CD4-positive, alpha-beta memory T cell (primary cell): Measurements from ENCODE around the gene KCNQ1. TPM values are rescaled to one million over a fixed set of nuclear protein-coding genes. Genes with fewer than 3 reads are reported as not detected.

Experiments used
- CTCF ChIA-PET: fragments of 350-600 bp; sonication (Branson Sonifier 250); formaldehyde crosslinking; loops from one replicate; lab custom pipeline; 2021; ENCODE audit warnings: inconsistent platforms; ENCODE audit not compliant: partially characterized antibody; lab: Charles Lee
- POLR2A ChIA-PET: fragments of 350-600 bp; sonication (Branson Sonifier 250); formaldehyde crosslinking; loops from one replicate; lab custom pipeline; 2021; ENCODE audit not compliant: partially characterized antibody; lab: Charles Lee
- DNase-seq, 5 donors: peaks; one replicate each; pipeline versions ENCODE4 v3.0.0 to v3.0.0-alpha.2; 2020 to 2022; ENCODE audit warnings: mixed read lengths in 1 of 5
- H3K27ac ChIP-seq: one replicate; pipeline ENCODE4 v1.7.0; 2013; ENCODE audit warnings: low read depth, low read length
- H3K27me3 ChIP-seq: 2 replicates; pipeline ENCODE4 v1.7.0; 2013; ENCODE audit warnings: mild to moderate bottlenecking, low read length, moderate library complexity; ENCODE audit not compliant: insufficient read depth
- H3K36me3 ChIP-seq: 2 replicates; pipeline ENCODE4 v1.7.0; 2013; ENCODE audit warnings: mild to moderate bottlenecking, low read length, moderate library complexity; ENCODE audit not compliant: insufficient read depth
- H3K4me1 ChIP-seq: 2 replicates; pipeline ENCODE4 v1.7.0; 2013; ENCODE audit warnings: mild to moderate bottlenecking, low read length, moderate library complexity; ENCODE audit not compliant: insufficient read depth
- H3K4me3 ChIP-seq, 2 donors: one replicate each; pipeline ENCODE4 v1.7.0; 2013; ENCODE audit warnings: low read length in 2 of 2, mild to moderate bottlenecking in 1 of 2
- H3K9me3 ChIP-seq, 2 donors: one replicate each; pipeline ENCODE4 v1.7.0; 2013; ENCODE audit warnings: low read length in 2 of 2, control low read depth in 1 of 2; ENCODE audit not compliant: control insufficient read depth in 1 of 2
- H3K27ac Mint-ChIP-seq, 7 donors: one replicate each; pipeline ENCODE4 v1.8.0; 2020 to 2021; ENCODE audit warnings: mixed read lengths in 7 of 7, mild to moderate bottlenecking in 6 of 7, inconsistent platforms in 3 of 7, moderate library complexity in 3 of 7
- H3K27me3 Mint-ChIP-seq, 2 donors: one replicate each; pipeline ENCODE4 v1.8.0; 2020 to 2021; ENCODE audit warnings: mixed read lengths in 2 of 2
- H3K36me3 Mint-ChIP-seq, 2 donors: one replicate each; pipeline ENCODE4 v1.8.0; 2020 to 2021; ENCODE audit warnings: mixed read lengths in 2 of 2, inconsistent platforms in 1 of 2, mild to moderate bottlenecking in 1 of 2
- H3K4me1 Mint-ChIP-seq, 4 donors: one replicate each; pipeline ENCODE4 v1.8.0; 2020 to 2021; ENCODE audit warnings: mixed read lengths in 4 of 4, mild to moderate bottlenecking in 1 of 4
- H3K4me3 Mint-ChIP-seq, 8 donors: one replicate each; pipeline ENCODE4 v1.8.0; 2020 to 2021; ENCODE audit warnings: mixed read lengths in 8 of 8, mild to moderate bottlenecking in 7 of 8, moderate library complexity in 6 of 8, inconsistent platforms in 3 of 8
- H3K9me3 Mint-ChIP-seq, 8 donors: one replicate each; pipeline ENCODE4 v1.8.0; 2020 to 2021; ENCODE audit warnings: mixed read lengths in 8 of 8, mild to moderate bottlenecking in 5 of 8, inconsistent platforms in 3 of 8, moderate library complexity in 1 of 8
- intact Hi-C: fragments of 100-400 bp; cut with micrococcal nuclease; formaldehyde crosslinking; loops from one replicate; pipeline ENCODE4 v1.15.1; 2023
- polyA plus RNA-seq, 2 donors: library from polyadenylated mRNA; unstranded; fragments of 300-500 nt; fragmentation: Illumina TruSeq; gene quantifications; one replicate each; pipeline ENCODE4 v1.2.3, GENCODE V29; 2021
- total RNA-seq, 2 experiments: library from RNA; stranded (reverse); gene quantifications; one replicate each; pipeline ENCODE4 v1.2.3, GENCODE V29; 2021

KCNQ1 gene
- total and polyA plus RNA-seq, 4 experiments from 2014 or later = 5.4 to 21.7 (median 21.5) TPM

- peak overlapping the region in 1 of 2 donors; percentile 38 for H3K4me3 ChIP-seq
- peaks cover 4% of the 10 kb centered on the region for H3K4me1 ChIP-seq
- H3K4me3 Mint-ChIP-seq = peak overlapping the region; percentile 72 to 85 (median 80)
- no peak for DNase-seq
- H3K4me1 Mint-ChIP-seq = peaks cover 2 to 13% (median 4%) of the 10 kb centered on the region in 4 donors
- H3K36me3 ChIP-seq = no peaks in the 10 kb centered on the region
- intact Hi-C loops = no loop called here
- no peaks in the 10 kb centered on the region for H3K27me3 ChIP-seq
- CTCF ChIA-PET = no interaction called here
- no peaks in the 10 kb centered on the region for H3K27me3 Mint-ChIP-seq
- POLR2A ChIA-PET = interaction anchor here (1.0 to 1.4 kb wide), 3 partner anchors 8 to 359 kb away, joined by 3 to 7 read pairs (median 4); no protein-coding TSS in a partner anchor
- H3K9me3 Mint-ChIP-seq = peaks cover 0 to 2% (median 0%) of the 10 kb centered on the region in 8 donors
- no peaks in the 10 kb centered on the region for H3K9me3 ChIP-seq
- H3K27ac ChIP-seq = peak overlapping the region; percentile 27
- H3K36me3 Mint-ChIP-seq = peaks cover 0 to 16% of the 10 kb centered on the region in 2 donors
- H3K27ac Mint-ChIP-seq = peak overlapping the region in 4 of 7 donors; percentile 48 to 79 (median 60)
Measured at GRCh38 chr11:2699185-2699530, 254.3 kb downstream of the KCNQ1 start.

GRCh38 chr11:2699531-2700414 is 255.0 kb downstream of the KCNQ1 start, which contains the start of gene KCNQ1OT1:
Gene KCNQ1OT1, minus strand, starts transcription at chr11:2699994.
- peak within 1 kb of the TSS; percentile 72 to 85 (median 80) for H3K4me3 Mint-ChIP-seq
- H3K4me1 Mint-ChIP-seq = peaks cover 2 to 13% (median 4%) of the 10 kb centered on the region in 4 donors
- peak within 1 kb of the TSS; percentile 23 to 70 for H3K4me3 ChIP-seq
- no peaks in the 10 kb centered on the region for H3K36me3 ChIP-seq
- DNase-seq = peak; percentile 86 to 90 (median 89)
- peak within 1 kb of the TSS in 5 of 7 donors; percentile 29 to 79 (median 50) for H3K27ac Mint-ChIP-seq
- H3K27me3 ChIP-seq = no peaks in the 10 kb centered on the region
- ChIA-PET CTCF (no interaction called here), POLR2A (interaction anchor here (0.6 to 1.4 kb wide), 4 partner anchors 9 to 358 kb away, joined by 3 to 7 read pairs (median 4); no protein-coding TSS in a partner anchor)
- H3K4me1 ChIP-seq = peaks cover 4% of the 10 kb centered on the region
- intact Hi-C loops = loop anchor here (5.0 kb wide), 1 partner anchor 188 kb away; the partner anchor contains the start of gene CDKN1C
- H3K9me3 Mint-ChIP-seq = peaks cover 0 to 5% (median 0%) of the 10 kb centered on the region in 8 donors
- H3K27me3 Mint-ChIP-seq = no peaks in the 10 kb centered on the region
- no peaks in the 10 kb centered on the region for H3K9me3 ChIP-seq
- peak within 1 kb of the TSS; percentile 53 for H3K27ac ChIP-seq
- H3K36me3 Mint-ChIP-seq = peaks cover 3 to 17% of the 10 kb centered on the region in 2 donors

GRCh38 chr11:2700415-2701211 is 255.8 kb downstream of the KCNQ1 start:
- ChIA-PET CTCF (no interaction called here), POLR2A (interaction anchor here (0.6 to 1.4 kb wide), 4 partner anchors 10 to 357 kb away, joined by 3 to 7 read pairs (median 4); no protein-coding TSS in a partner anchor)
- H3K36me3 Mint-ChIP-seq = peaks cover 3 to 18% of the 10 kb centered on the region in 2 donors
- intact Hi-C loops = loop anchor here (5.0 kb wide), 1 partner anchor 187 kb away; the partner anchor contains the start of gene CDKN1C
- H3K4me3 ChIP-seq = peak overlapping the region; percentile 23 to 70
- DNase-seq = no peak
- peak overlapping the region in 2 of 7 donors; percentile 30 to 71 for H3K27ac Mint-ChIP-seq
- peaks cover 4% of the 10 kb centered on the region for H3K4me1 ChIP-seq
- H3K27me3 ChIP-seq = no peaks in the 10 kb centered on the region
- H3K36me3 ChIP-seq = no peaks in the 10 kb centered on the region
- no peaks in the 10 kb centered on the region for H3K9me3 ChIP-seq
- peaks cover 0 to 5% (median 0%) of the 10 kb centered on the region in 8 donors for H3K9me3 Mint-ChIP-seq
- H3K27me3 Mint-ChIP-seq = no peaks in the 10 kb centered on the region
- peaks cover 2 to 13% (median 4%) of the 10 kb centered on the region in 4 donors for H3K4me1 Mint-ChIP-seq
- peak overlapping the region; percentile 53 for H3K27ac ChIP-seq
- H3K4me3 Mint-ChIP-seq = peak overlapping the region; percentile 53 to 83 (median 68)

GRCh38 chr11:2701230-2701629 is 256.4 kb downstream of the KCNQ1 start:
- DNase-seq = no peak
- Mint-ChIP-seq H3K4me3 (peak overlapping the region; percentile 31 to 74 (median 61)), H3K27ac (peak overlapping the region in 2 of 7 donors; percentile 37 to 50), H3K27me3 (no peaks in the 10 kb centered on the region), H3K4me1 (peaks cover 2 to 13% (median 4%) of the 10 kb centered on the region in 4 donors), H3K9me3 (peaks cover 0 to 5% (median 0%) of the 10 kb centered on the region in 8 donors), H3K36me3 (peaks cover 3 to 25% of the 10 kb centered on the region in 2 donors)
- no peaks in the 10 kb centered on the region for H3K36me3 ChIP-seq
- H3K4me1 ChIP-seq = peaks cover 4% of the 10 kb centered on the region
- no peaks in the 10 kb centered on the region for H3K9me3 ChIP-seq
- ChIA-PET CTCF (interaction anchor here (0.7 kb wide), 1 partner anchor 188 kb away, joined by 3 read pairs; no protein-coding TSS in a partner anchor), POLR2A (no interaction called here)
- intact Hi-C loops = loop anchor here (5.0 kb wide), 1 partner anchor 186 kb away; the partner anchor contains the start of gene CDKN1C
- no peak overlapping the region for H3K27ac ChIP-seq
- no peak overlapping the region for H3K4me3 ChIP-seq
- H3K27me3 ChIP-seq = no peaks in the 10 kb centered on the region

GRCh38 chr11:2701898-2702434 is 257.2 kb downstream of the KCNQ1 start:
- peaks cover 3 to 22% of the 10 kb centered on the region in 2 donors for H3K36me3 Mint-ChIP-seq
- Histone ChIP-seq H3K9me3 (no peaks in the 10 kb centered on the region), H3K27ac (no peak overlapping the region), H3K36me3 (no peaks in the 10 kb centered on the region), H3K27me3 (no peaks in the 10 kb centered on the region), H3K4me1 (peaks cover 4% of the 10 kb centered on the region), H3K4me3 (no peak overlapping the region)
- H3K27me3 Mint-ChIP-seq = no peaks in the 10 kb centered on the region
- peaks cover 0 to 5% (median 0%) of the 10 kb centered on the region in 8 donors for H3K9me3 Mint-ChIP-seq
- POLR2A ChIA-PET = no interaction called here
- peaks cover 2 to 13% (median 4%) of the 10 kb centered on the region in 4 donors for H3K4me1 Mint-ChIP-seq
- H3K4me3 Mint-ChIP-seq = peak overlapping the region in 3 of 8 donors; percentile 10 to 74 (median 36)
- peak overlapping the region in 2 of 7 donors; percentile 50 to 71 for H3K27ac Mint-ChIP-seq
- intact Hi-C loops = loop anchor here (5.0 kb wide), 1 partner anchor 185 kb away; the partner anchor contains the start of gene CDKN1C
- no peak for DNase-seq
- CTCF ChIA-PET = interaction anchor here (0.7 kb wide), 1 partner anchor 187 kb away, joined by 3 read pairs; no protein-coding TSS in a partner anchor

GRCh38 chr11:2702771-2703362 is 258.1 kb downstream of the KCNQ1 start:
- intact Hi-C loops = loop anchor here (5.0 kb wide), 1 partner anchor 184 kb away; the partner anchor contains the start of gene CDKN1C
- no peak for DNase-seq
- Histone ChIP-seq H3K27me3 (no peaks in the 10 kb centered on the region), H3K9me3 (no peaks in the 10 kb centered on the region), H3K36me3 (no peaks in the 10 kb centered on the region), H3K27ac (no peak overlapping the region), H3K4me3 (no peak overlapping the region), H3K4me1 (peaks cover 4% of the 10 kb centered on the region)
- peaks cover 2 to 13% (median 4%) of the 10 kb centered on the region in 4 donors for H3K4me1 Mint-ChIP-seq
- H3K27ac Mint-ChIP-seq = no peak overlapping the region
- peaks cover 0 to 5% (median 0%) of the 10 kb centered on the region in 8 donors for H3K9me3 Mint-ChIP-seq
- no peaks in the 10 kb centered on the region for H3K27me3 Mint-ChIP-seq
- ChIA-PET POLR2A (no interaction called here), CTCF (no interaction called here)
- H3K36me3 Mint-ChIP-seq = peaks cover 3 to 20% of the 10 kb centered on the region in 2 donors
- no peak overlapping the region for H3K4me3 Mint-ChIP-seq
